ENCODE results near the gene TMC7. TPM values are rescaled to one million over a fixed set of nuclear protein-coding genes. Genes with fewer than 3 reads are reported as not detected.
"Not testable (repeated sequence)": the region's sequence is repeated elsewhere in the genome, so short reads cannot be mapped to it uniquely, and the experiment has no call there.

The TMC7 gene
- total RNA-seq, 1 experiment from 2014 or later, result 0.34 TPM

DNA sequence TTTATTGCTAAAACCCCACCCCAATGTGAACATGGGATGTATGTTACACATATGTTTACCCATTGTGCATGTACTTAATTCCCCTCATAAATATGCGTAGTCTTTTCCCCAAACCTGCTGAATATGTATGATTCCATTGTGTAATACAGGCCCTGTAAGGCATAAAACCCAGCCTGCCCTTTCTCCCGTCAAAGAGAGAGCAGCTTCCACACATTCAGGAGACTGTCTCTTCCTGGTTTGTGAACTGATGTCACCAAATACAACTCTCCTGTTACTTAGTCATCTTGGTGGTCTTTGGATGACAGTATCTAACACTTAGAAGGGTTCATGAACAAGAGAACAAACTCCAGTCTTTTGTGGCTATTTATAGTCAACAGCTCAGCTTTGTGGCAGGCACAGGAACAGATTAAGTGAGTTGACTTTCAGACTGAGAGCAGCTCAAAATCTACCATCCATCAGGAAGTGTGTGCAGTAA lies 24.7 kb upstream of the TMC7 start:
- no peaks in the 10 kb centered on the region for H3K9me3 ChIP-seq (replicated peaks)
- no peaks in the 10 kb centered on the region for H3K36me3 ChIP-seq
- H3K27me3 ChIP-seq, result no peaks in the 10 kb centered on the region
- H3K27ac ChIP-seq, result no peak overlapping the region
- peak in 1 of 2 experiments; percentile 20 for DNase-seq
- peaks cover 10% of the 10 kb centered on the region for H3K4me1 ChIP-seq
- no peak overlapping the region for H3K4me3 ChIP-seq

DNA sequence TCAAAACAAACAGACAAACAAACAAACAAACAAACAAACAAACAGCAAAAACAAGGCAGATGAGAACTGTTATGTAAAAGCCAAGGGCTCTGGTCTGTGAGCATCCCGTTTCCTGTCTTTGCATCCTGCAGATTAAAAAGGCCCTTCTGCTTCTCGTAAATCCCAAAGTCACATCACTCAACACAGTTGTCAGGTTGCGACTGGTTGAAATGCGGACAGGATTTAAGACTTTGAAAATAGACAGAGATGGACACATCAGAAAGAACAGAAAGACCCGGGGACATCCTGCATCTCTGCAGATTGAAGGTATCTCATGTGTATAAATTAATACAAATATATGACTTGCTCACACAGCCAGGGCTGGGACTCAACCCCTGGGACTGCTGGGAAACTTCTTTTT lies 18.2 kb upstream of the TMC7 start:
- Histone ChIP-seq H3K27me3 (no peaks in the 10 kb centered on the region), H3K36me3 (no peaks in the 10 kb centered on the region), H3K9me3 (replicated peaks) (no peaks in the 10 kb centered on the region), H3K4me1 (peaks cover 13% of the 10 kb centered on the region), H3K4me3 (no peak overlapping the region), H3K27ac (no peak overlapping the region)
- DNase-seq, result no peak

DNA sequence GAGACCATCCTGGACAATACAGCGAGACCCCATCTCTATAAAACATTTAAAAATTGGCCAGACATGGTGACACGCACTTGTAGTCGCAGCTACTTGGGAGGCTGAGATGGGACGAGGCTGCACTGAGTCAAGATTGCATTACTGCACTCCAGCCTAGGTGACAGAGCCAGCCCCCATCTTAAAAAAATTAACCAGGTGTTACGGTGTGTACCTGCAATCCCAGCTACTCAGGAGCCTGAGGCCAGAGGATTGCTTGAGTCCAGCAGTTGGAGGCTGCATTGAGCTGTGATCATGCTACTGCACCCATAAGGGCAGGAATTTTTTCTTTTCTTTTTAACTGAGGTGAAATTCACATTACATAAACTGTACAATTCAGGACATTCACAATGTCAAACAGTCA lies 16.9 kb upstream of the TMC7 start:
- DNase-seq, result no peak
- Histone ChIP-seq H3K4me3 (no peak overlapping the region), H3K27me3 (no peaks in the 10 kb centered on the region), H3K27ac (no peak overlapping the region), H3K4me1 (peaks cover 13% of the 10 kb centered on the region), H3K36me3 (no peaks in the 10 kb centered on the region), H3K9me3 (replicated peaks) (no peaks in the 10 kb centered on the region)

DNA sequence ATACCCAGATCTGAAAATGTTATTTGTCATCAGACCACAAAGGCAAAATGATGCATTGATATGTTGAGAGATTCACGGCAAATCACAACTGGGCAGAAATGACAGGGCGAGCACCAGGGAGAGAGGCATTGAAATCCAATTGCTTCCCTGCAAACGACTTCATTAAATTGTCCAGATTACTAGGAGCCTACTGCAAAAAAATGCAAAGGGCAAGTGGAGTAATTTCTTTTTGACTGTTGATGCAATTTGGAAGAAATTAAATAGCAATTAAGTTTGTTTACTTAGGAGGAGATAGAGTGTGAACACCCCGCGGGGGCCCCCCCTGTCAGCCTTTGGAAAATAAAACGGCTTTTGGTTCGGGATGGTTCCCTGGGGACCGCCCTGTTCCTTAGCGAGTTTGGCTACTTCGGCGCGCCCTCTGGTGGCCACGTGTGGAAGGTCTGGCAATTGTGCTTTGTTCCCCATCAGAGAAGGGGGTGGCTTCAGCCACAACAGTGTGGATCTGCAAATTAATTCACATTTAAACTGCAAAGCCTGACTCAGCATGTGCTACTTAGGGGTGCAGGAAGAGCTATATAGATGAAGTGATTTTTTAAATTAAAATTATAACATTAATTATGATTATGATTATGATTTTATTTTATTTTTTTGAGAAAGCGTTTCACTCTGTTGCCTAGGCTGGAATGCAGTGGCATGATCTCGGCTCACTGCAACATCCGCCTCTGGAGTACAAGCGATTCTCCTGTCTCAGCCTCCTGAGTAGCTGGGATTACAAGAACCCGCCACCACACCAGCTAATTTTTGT lies 14.5 kb upstream of the TMC7 start:
- H3K27me3 ChIP-seq, result no peaks in the 10 kb centered on the region
- peaks cover 8% of the 10 kb centered on the region for H3K4me1 ChIP-seq
- H3K4me3 ChIP-seq, result peak overlapping the region; percentile 37
- peak; percentile 81 to 92 for DNase-seq
- H3K27ac ChIP-seq, result no peak overlapping the region
- H3K36me3 ChIP-seq, result no peaks in the 10 kb centered on the region
- no peaks in the 10 kb centered on the region for H3K9me3 ChIP-seq (replicated peaks)

DNA sequence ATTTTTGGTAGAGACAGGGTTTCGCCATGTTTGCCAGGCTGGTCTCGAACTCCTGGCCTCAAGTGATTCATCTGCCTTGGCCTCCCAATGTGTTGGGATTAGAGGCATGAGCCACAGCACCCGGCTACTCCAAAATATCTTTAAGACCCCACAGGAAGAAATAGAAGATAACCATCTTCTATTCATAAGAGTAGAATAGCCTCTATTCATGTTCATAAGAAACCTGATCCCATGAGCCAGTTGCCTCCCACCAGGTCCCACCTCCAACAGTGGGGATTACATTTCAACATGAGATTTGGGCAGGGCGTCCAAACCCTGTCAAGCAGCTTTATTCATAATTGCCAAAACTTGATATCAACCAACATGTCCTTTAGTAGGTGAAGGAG lies 13.9 kb upstream of the TMC7 start:
- Histone ChIP-seq H3K4me1 (peaks cover 8% of the 10 kb centered on the region), H3K36me3 (no peaks in the 10 kb centered on the region), H3K4me3 (no peak overlapping the region), H3K27ac (no peak overlapping the region), H3K9me3 (replicated peaks) (no peaks in the 10 kb centered on the region), H3K27me3 (no peaks in the 10 kb centered on the region)
- peak; percentile 66 to 81 for DNase-seq

DNA sequence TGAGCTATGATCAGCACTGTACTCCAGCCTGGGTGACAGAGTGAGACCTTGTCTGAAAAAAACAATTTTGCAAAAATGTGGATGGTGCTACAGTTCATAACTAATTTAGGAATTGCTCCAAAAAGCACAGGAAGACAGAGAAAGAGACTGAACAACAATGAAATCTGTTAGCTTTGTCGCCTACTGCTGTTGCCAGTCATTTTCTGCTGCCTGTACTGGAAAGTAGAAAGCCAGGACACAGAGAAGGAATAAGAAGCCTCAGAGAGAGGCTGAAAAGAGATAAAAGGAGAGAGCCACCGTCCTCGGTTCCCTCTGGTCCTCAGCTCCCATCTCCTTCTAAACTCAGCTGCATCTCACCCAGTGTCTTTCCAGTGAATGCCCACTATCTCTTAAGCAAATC lies 8.6 kb upstream of the TMC7 start:
- Histone ChIP-seq H3K4me3 (no peak overlapping the region), H3K4me1 (peaks cover 3% of the 10 kb centered on the region), H3K9me3 (replicated peaks) (no peaks in the 10 kb centered on the region), H3K27me3 (no peaks in the 10 kb centered on the region), H3K27ac (no peak overlapping the region), H3K36me3 (no peaks in the 10 kb centered on the region)
- no peak for DNase-seq

DNA sequence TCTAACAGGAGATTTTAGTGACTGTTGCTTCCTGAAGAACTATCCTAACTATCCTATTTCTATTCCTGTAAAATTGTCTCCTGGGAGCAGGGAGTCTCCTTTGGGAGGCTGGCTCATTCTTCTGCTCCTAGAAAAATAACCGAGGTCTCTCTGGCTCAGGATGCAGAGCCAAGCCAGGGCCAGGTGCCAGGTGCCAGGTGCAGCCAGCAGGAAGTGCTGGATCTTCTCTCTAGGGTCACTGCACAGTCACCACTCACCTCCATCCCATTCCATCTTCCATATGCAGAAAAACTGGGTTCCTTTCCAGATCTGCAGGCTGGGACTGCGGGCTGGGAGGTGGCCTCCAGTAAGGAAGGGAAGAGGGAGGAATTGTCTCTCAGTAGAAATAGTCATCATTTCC lies 3.8 kb upstream of the TMC7 start:
- no peaks in the 10 kb centered on the region for H3K36me3 ChIP-seq
- H3K4me1 ChIP-seq, result no peaks in the 10 kb centered on the region
- no peak overlapping the region for H3K27ac ChIP-seq
- no peak for DNase-seq
- no peaks in the 10 kb centered on the region for H3K9me3 ChIP-seq (replicated peaks)
- no peaks in the 10 kb centered on the region for H3K27me3 ChIP-seq
- H3K4me3 ChIP-seq, result no peak overlapping the region

DNA sequence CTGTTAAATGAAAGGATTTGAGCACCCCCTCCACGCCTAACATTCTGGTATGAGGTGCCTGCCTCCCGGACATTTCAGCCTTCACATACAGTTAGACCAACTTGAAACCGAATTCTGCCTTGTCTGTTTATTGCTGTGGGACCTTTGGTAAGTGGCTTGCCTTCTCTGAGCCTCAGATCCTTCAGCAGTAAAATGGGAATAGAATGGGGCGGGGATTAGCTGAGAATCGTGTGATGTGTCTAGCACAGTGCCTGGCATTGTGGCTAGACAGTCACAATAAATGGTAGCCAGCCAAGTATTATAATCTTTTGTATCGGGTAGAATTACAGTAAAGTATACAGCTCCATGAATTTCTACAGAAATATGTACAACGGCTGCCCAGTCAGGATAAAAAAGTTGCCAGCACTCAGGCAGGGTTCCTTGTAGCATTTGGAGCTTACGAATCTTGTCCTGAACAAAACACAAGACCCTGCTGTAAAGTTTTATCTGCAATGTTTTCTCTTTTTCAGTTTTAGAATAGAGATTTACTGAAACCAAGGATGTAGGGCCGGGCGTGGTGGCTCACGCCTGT lies 786 bp downstream of the TMC7 start:
- peak overlapping the region; percentile 62 for H3K4me3 ChIP-seq
- H3K27me3 ChIP-seq, result no peaks in the 10 kb centered on the region
- no peak overlapping the region for H3K27ac ChIP-seq
- DNase-seq, result no peak
- H3K9me3 ChIP-seq (replicated peaks), result no peaks in the 10 kb centered on the region
- H3K4me1 ChIP-seq, result no peaks in the 10 kb centered on the region
- H3K36me3 ChIP-seq, result no peaks in the 10 kb centered on the region

DNA sequence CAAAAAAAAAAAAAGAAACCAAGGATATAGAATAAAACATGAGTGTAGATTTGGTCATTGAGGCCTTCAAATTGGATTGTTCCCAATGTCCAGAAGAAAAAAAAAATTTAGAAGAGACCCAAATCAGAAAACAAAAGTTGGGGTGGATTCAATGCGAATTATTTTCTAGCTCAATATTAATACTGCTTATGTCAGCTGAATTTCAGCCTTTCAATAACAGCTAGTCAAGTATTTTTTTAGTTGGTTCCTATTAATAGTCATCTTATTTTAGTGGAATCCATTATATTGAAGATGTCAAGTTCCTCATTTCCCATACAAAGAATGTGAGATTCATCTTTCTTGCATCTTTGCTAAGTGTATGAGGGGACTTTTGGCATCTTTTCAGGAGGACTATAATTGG lies 1.5 kb downstream of the TMC7 start:
- H3K9me3 ChIP-seq (replicated peaks); H3K36me3 ChIP-seq; H3K27me3 ChIP-seq; H3K4me1 ChIP-seq; DNase-seq; H3K27ac ChIP-seq; H3K4me3 ChIP-seq: not testable (repeated sequence)

DNA sequence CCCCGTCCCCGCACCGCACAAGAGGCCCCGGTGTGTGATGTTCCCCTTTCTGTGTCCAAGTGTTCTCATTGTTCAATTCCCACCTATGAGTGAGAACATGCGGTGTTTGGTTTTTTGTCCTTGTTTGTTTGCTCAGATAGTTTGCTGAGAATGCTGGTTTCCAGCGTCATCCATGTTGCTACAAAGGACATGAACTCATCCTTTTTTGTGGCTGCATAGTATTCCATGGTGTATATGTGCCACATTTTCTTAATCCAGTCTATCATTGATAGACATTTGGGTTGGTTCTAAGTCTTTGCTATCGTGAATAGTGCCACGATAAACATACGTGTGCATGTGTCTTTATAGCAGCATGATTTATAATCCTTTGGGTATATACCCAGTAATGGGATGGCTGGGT lies 8.0 kb downstream of the TMC7 start:
- not testable (repeated sequence) for H3K27me3 ChIP-seq; H3K4me1 ChIP-seq; H3K4me3 ChIP-seq; H3K36me3 ChIP-seq; H3K27ac ChIP-seq; H3K9me3 ChIP-seq (replicated peaks); DNase-seq

DNA sequence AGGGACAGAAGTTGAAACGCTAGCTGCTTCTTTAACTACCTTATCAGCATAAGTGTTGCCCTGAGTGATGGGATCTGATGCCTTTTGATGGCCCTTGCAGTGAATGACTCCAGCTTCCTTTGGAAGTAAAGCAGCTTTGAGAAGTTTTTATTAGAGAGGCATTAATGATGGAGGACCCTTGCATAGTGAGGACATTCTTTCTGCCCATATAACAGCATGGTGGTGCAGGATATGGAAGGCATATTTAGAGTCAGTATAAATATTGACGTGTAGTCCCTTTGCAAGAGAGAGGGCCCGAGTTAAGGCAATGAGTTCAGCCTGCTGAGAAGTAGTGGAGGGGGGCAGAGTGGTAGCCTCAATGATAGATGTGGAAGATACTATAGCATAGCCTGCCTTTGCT lies 9.8 kb downstream of the TMC7 start:
- H3K4me1 ChIP-seq; H3K4me3 ChIP-seq; DNase-seq; H3K27me3 ChIP-seq; H3K36me3 ChIP-seq; H3K9me3 ChIP-seq (replicated peaks); H3K27ac ChIP-seq: not testable (repeated sequence)

DNA sequence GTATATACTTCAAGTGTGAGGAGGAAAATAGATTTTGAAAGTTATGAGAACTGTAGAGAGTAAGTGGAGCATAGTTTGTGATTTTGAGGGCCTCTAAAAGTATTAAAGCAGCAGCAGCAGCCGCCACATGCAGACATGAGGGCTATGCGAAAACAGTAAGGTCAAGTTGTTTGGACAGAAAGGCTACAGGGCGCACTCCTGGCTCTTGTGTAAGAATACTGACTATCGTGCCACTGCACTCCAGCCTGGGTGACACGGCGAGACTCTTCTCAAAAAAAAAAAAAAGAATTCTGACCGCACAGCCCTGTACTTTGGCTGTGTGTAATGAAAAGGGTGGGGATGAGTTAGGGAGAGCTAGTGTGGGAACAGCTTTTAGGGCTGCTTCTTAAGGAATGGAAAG lies 10.4 kb downstream of the TMC7 start:
- not testable (repeated sequence) for H3K27me3 ChIP-seq

DNA sequence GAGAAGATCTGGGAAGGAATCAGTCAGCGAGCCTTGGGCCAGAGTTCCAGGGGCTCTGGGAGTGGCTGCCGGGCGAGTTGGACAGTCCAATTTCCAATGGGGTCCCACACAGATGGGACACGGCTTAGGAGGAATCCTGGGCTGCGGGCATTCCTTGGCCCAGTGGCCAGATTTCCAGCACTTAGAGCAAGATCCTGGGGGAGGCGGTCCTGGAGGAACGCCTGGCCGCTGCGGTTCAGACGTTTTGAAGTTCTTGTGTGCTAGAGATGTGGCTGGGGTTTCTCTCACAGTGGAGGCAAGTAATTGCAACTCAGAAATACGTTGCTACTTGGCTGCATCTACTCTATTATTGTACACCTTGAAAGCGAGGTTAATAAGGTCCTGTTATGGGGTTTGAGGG lies 11.7 kb downstream of the TMC7 start:
- H3K4me1 ChIP-seq; H3K27me3 ChIP-seq; H3K36me3 ChIP-seq; H3K27ac ChIP-seq; H3K4me3 ChIP-seq; DNase-seq; H3K9me3 ChIP-seq (replicated peaks): not testable (repeated sequence)

More for the DNA sequence above, 10.4 kb downstream of the TMC7 start:
- H3K36me3 ChIP-seq; H3K4me3 ChIP-seq; H3K27ac ChIP-seq; H3K9me3 ChIP-seq (replicated peaks); H3K4me1 ChIP-seq; DNase-seq: not testable (repeated sequence)

DNA sequence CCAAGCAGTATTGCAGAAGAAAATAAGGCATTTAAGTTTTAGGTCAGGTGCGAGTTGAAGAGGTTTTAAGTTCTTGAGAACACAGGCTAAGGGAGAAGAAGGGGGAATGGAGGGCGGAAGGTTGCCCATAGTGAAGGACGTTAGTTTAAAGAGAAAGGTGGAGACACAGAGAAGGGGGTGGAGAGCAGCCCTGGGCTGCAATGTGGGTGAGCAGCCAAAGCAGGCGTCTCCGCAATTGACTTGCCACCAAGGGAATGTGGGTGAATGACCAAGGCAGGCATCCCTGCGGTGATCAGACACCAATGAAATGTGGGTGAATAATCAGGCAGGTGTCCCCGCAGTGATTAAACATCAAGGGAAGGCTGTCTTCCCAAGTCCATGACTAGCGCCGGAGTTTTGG lies 12.8 kb downstream of the TMC7 start:
- not testable (repeated sequence) for H3K27ac ChIP-seq; H3K27me3 ChIP-seq; H3K4me1 ChIP-seq; H3K9me3 ChIP-seq (replicated peaks); H3K36me3 ChIP-seq; H3K4me3 ChIP-seq; DNase-seq

DNA sequence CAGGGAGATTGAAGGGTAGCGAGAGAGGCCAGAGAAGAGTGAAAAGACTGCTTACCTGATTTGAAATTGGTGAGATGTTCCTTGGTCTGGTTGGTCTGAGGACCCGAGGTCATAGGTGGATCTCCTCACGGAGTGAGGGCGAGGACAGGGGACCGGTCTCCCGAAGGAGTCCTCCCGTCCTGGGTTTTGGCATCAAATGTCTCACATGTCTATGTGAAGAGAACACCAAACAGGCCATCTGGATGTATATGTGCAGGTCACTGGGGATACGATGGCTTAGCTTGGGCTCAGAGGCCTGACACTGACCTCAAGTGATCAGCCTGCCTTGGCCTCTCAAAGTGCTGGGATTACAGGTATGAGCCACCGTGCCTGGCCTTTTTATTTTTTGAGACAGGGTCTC lies 13.3 kb downstream of the TMC7 start:
- not testable (repeated sequence) for H3K4me3 ChIP-seq; H3K4me1 ChIP-seq; H3K27me3 ChIP-seq; H3K36me3 ChIP-seq; H3K9me3 ChIP-seq (replicated peaks); H3K27ac ChIP-seq; DNase-seq

DNA sequence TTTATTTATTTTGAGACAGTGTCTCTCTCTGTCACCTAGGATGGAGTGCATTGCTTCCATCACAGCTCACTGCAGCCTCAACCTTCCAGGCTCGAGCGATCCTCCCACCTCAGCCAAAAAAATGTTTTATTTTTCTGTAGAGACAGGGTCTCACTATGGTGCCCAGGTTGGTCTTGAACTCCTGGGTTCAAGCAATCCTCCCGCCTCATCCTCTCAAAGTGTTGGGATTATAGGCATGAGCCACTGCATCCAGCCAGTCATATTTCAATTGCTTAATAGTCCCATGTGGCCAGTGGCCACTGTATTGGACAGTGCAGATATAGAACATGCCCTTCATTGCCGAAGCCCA lies 15.3 kb downstream of the TMC7 start:
- DNase-seq, result no peak
- Histone ChIP-seq H3K27ac (no peak overlapping the region), H3K36me3 (no peaks in the 10 kb centered on the region)

More for the DNA sequence above, 15.3 kb downstream of the TMC7 start:
- peaks cover 6% of the 10 kb centered on the region; the same call in 1 of the 2 replicates for H3K4me1 ChIP-seq
- H3K27me3 ChIP-seq, result no peaks in the 10 kb centered on the region
- H3K4me3 ChIP-seq, result no peak overlapping the region
- H3K9me3 ChIP-seq (replicated peaks), result no peaks in the 10 kb centered on the region

All from SJCRH30 (cell line).